ENCODE data around the gene S100A13.

DNA sequence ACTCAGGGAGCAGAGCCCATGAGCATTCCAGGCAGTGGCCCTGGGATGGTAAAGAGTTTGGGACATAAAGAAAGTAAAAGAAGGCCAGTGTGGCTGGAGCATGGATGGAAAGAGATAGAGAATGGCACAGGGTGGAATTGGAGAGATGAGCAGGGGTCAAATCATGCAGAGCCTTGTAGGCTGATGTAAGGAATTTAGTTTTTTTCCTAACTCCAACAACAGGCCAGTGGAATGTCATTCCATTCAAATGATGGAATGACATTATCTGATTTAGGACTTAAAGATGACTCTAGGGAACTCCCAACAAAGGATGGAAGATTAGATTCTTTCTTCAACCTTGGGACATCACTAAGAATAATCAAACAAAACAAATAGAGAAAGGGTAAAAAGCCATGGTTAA lies 48.8 kb downstream of the S100A13 start:
- TF ChIP-seq, protein P1, sequence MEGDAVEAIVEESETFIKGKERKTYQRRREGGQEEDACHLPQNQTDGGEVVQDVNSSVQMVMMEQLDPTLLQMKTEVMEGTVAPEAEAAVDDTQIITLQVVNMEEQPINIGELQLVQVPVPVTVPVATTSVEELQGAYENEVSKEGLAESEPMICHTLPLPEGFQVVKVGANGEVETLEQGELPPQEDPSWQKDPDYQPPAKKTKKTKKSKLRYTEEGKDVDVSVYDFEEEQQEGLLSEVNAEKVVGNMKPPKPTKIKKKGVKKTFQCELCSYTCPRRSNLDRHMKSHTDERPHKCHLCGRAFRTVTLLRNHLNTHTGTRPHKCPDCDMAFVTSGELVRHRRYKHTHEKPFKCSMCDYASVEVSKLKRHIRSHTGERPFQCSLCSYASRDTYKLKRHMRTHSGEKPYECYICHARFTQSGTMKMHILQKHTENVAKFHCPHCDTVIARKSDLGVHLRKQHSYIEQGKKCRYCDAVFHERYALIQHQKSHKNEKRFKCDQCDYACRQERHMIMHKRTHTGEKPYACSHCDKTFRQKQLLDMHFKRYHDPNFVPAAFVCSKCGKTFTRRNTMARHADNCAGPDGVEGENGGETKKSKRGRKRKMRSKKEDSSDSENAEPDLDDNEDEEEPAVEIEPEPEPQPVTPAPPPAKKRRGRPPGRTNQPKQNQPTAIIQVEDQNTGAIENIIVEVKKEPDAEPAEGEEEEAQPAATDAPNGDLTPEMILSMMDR (IDR thresholded peaks at IDR 0.05) = no peak
- no peak for TF ChIP-seq POLR2A (IDR thresholded peaks at IDR 0.05)

All from esophagus squamous epithelium (tissue), 4 donors.